GM04503 (cell line): ENCODE measurements around the gene PHKG1.
"Not testable (repeated sequence)": the region's sequence is repeated elsewhere in the genome, so short reads cannot be mapped to it uniquely, and the experiment has no call there.

Experiments
- DNase-seq: peaks from one replicate; pipeline ENCODE4 v3.0.0-alpha.2; 2012; ENCODE audit warnings: low read depth

Gene PHKG1

DNA sequence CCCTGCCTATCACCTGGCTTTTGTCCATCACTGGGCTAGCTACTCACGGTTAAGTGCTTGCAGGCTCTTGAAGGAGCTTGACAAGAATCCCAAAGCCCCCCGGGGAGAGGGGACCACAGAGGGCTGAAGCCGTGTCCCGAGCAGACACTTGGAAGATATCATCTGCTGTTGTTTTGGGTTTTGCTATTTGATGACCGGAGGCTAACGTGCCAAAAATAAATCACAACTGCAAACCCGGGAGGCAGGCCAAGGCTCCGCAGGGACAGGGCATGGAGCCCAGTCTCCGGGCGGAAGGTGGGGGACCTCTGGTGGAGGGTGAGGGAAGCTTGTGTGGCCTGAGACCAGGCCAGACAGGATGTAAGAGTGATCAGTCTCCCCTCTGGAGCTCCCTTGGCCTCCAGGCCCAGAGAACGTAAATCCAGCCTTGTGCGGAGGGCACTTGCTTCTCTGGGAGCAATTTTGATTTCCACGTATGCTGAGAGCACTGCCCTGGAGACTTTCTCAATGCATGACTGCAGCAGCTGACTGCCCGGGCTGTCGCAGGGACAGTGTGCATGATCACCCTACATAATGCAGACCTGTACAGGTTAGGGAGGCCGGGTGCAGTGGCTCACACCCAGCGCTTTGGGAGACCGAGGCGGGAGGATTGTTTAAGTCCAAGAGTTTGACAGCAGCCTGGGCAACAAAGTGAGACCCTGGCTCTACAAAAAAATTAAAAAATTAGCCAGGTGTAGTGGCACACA lies at the start of gene PHKG1:
Gene PHKG1 (minus strand): TSS at position 164 of the 743 bp plus-strand sequence. CDS start 4,011 bp downstream, outside the sequence.
- DNase-seq: peak; percentile 69

DNA sequence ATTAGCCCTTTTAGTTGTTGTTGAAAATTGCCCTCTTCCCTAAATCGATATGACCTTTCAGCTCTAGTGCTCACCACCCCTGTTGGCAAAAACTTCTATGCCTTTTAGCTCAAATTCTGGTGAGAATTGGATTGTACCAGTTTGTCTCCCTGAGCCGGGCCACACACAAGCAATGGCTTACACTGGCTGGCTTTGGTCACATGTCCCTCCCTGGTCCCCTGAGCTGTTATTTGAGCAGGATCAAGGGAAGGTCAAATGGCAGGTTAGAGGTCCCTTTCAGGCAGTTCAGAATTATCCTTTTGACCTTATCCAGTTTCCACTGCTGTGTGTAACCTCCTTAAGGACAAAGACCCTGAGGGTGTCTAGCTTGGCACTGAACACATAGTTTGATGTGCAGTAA lies 38.3 kb upstream of the PHKG1 start:
- not testable (repeated sequence) for DNase-seq

DNA sequence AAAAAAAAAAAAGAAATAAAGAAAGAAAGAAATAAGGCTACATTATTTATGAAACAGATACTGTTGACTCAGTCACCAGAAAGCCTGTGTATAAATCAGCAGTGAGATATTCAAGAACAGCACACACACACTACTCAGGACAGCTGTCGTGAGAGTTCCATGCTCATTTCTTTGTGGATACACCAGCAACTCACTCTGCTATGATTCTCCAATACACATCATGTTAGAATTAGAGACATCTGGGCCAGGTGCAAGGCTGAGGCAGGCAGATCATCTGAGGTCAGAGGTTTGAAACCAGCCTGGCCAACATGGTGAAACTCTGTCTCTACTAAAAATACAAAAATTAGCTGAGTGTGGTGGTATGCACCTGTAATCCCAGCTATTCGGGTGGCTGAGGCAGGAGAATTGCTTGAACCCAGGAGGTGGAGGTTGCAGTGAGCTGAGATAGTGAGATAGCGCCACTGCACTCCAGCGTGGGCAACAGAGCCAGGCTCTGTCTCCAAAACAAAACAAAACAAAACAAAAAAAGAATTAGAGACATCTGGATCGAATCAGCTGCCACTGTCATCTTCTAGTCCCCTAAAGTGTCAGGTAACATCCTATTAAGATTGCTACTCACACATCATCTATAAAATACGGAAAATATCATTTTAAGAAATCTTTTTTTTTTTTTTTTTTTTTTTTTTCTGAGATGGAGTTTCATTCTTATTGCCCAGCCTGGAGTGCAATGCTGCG lies 34.7 kb upstream of the PHKG1 start:
- DNase-seq: no peak

DNA sequence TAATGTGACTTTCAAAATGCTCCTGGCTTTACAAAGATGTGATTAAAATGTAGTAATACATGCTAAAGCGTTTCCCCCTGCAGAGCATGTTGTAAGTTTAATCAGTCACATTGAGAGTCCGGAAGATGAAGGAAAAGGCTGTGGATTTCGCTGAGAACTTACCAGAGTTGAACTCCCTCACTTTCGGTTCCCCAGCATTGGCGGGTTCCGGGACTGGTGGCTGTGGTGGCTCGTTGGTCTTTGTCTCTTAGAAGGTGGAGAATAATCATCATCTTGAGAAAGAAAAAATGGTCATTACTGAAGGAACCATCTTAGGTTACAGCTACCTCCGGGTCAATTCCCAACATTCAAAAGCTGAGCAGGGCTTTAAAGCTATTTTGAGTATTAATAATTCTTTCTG lies 33.1 kb upstream of the PHKG1 start:
- DNase-seq: no peak

DNA sequence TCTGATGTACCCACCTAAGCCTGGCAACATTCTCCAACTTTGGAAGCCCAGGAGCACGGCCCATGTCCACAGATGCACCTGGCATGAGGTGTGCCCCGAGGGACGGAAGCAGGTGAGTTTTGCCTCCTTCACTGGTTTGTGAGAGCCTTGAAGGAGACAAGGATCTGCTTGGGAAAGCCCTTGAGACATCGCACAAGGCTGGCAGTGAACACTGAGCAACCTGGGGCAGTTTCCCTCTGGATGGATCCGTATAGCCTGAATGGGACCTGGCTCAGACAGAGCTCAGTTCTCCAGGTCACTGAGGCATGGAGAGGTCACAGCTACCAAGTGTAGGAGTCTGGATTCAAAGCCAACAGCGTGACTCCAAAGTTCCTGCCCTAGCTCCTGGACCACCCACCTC lies 32.2 kb upstream of the PHKG1 start:
- DNase-seq: no peak

DNA sequence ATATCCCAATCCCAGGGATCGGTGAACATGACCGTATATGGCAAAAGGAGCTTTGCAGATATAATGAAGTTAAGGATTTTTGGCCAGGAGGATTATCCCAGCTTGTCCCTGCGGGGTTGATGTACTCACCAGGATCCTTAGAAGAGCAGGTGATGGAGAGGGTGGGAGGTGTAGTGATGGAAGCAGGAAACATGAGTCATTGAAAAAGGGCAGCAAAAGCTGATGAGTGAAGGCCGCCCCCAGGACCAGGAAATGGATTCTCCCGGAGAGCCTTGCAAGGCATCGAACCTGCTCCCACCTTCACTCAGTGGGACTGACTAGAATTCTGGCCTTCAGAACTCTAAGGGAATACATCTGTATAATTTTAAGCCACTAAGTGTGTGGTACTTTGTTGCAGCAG lies 28.7 kb upstream of the PHKG1 start:
- DNase-seq: no peak

DNA sequence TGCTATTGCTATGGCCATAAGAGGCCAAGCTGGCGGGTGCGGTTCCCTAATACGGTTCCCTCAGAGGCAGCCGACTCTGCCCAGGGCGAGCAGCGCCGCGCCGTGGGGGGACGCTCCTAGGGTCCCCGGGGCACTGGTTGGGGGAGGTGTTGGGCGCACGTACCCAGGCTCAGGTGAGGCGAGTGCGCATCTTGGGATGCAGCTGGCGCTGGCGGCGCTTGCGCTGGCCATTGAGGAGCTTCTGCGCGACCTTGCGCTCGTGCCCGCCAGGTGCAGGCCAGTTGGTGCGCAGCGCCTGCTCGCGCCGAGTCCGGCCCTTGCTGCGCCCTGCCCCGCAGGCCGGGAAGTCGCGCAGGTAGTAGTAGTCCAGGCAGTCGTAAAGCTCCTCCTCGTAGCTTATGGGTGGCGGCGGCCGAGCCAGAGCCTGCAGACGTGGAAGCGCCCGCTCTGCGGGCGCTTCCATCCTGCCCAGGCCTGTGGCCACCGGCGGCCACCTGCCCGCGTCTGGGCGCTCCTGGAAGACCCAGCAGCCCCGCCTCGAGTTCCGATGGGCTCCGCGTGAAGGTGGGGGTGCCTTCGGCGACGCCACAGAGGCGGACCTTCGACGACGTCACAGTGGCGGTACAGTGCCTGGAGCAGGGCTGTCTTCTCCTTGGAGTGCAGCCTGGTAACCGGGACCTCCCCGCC lies 23.2 kb upstream of the PHKG1 start, which contains the start of gene NUPR2:
Gene NUPR2 (minus strand): TSS at position 566 of the 687 bp plus-strand sequence. CDS start 103 bp downstream, at position 463.
- no peak for DNase-seq

DNA sequence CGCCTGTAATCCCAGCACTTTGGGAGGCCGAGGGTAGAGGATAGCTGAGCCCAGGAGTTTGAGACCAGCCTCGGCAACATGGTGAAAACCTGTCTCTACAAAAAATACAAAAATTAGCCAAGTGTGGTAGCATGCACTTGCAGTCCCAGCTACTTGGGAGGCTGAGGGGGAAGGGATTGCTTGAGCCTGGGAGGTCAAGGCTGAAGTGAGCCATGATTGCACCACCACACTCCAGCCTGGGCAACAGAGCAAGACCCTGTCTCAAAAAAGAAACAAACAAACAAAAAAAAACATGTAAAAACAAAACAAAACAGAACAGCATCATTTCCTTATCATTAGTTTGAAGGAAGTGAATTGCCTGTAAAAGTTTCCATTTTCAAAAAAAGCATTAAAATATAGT lies 19.5 kb upstream of the PHKG1 start:
- DNase-seq: not testable (repeated sequence)

DNA sequence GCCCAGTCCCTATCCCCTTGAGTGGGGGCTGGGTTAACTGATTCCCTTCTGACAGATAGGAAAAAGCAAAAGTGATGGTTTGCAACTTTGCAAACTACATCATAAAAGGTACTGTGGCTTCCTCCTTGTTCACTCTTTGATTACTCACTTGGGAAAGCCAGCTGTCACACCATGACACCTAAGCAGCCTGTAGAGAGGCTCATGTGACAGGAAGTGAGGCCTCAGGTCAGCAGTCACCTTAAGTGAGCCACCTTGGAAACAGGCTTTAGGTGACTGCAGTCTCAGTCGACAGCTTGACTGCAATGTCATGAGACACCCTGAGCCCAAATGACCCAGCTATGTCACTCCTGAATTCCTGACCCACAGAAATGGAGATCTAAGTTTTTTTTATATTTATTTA lies 17.9 kb upstream of the PHKG1 start:
- no peak for DNase-seq

DNA sequence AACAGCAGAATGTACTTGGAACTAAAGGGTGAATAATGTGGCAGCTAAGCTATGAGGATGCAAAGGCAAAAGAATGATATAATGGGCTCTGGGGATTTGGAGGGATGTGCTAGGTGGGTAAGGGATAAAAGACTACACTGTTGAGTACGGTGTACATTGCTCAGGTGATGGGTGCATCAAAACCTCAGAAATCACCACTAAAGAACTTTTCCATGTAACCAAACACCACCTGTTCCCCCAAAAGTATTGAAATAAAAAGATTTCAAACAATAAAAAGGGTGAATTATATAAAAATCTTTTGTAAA lies 15.2 kb upstream of the PHKG1 start:
- no peak for DNase-seq

DNA sequence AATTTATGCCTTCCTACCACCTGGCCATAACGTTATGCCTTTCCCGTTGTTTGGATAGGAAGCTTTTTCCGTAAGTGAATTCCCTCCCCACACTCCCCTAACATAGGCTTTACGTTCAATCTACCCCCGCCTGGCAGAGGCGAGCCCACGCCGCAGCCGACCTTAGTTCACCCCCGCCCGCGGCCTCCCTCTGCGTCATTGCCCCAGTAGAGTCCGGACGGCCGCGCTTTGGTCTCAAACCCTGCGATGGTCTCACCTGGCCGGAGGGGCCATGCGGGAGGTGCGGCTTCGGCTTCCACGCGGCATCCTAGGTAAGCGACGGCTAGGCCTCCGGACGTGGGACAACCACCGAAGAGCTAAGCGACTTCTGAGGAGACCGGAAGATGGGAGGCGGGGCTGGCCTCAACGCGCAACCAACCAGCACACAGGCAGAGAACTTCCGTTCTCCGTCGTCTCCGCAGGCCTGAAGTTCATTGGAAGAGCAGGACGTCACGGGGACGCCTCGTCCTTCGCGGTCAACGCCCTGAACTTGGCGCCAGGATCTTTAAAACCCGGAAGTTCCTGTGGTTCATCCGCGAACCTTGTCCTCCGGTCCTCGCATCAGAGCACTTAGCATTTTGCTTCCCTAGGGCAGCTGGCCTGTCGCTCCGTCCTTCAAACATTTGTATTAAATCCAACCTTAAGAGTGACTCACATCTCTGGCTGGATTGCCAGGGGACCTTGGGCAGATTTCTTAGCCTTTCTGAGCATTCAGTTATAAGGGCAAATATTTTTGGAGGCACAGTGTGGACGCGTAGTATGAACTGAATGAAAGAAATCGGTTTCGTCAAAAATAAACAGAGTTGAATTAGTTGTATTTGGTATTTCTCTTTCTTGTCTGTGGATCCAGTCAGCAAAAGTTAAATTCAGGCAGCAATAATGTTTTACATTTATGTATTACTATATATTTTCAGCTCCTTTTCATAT lies 13.6 kb upstream of the PHKG1 start, which contains the start of gene CHCHD2:
Gene CHCHD2 (minus strand): TSS at position 369 of the 966 bp plus-strand sequence. CDS start 63 bp downstream, at position 306.
- DNase-seq: peak; percentile 95

DNA sequence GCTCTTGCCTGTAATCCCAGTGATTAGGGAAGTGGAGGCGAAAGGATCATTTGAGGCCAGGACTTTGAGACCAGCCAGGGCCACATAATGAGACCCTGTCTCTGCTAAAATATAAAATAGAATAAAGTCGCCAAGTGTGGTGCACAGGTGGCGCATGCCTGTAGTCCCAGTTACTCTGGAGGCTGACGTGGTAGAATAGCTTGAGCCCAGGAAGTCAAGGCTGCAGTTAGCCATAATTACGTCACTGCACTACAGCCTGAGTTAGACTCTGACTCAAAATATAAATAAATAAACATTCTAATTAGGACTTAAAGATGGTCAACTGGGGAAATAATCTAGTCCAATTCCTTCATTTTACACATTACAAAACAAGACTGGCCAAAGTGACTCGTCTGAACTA lies 12.8 kb upstream of the PHKG1 start:
- no peak for DNase-seq

DNA sequence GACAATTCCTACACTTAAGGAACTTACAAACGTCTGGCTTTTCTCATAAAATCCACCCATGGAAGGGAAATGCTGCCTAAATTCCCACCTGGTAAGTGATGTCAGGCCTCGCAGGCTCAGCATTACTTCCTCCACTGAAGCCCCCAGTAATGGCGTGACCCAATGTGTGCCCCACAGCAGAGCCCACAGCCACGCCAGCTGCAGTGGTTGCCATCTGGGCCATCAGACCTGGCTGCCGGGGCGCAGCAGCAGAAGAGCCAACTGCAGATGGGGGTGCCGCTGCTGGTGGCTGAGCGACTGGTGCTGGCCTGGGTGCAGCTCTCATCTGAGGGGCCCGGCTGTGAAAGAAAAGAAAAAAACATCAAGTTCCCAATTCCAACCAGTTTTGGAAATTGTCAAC lies 11.4 kb upstream of the PHKG1 start:
- not testable (repeated sequence) for DNase-seq

DNA sequence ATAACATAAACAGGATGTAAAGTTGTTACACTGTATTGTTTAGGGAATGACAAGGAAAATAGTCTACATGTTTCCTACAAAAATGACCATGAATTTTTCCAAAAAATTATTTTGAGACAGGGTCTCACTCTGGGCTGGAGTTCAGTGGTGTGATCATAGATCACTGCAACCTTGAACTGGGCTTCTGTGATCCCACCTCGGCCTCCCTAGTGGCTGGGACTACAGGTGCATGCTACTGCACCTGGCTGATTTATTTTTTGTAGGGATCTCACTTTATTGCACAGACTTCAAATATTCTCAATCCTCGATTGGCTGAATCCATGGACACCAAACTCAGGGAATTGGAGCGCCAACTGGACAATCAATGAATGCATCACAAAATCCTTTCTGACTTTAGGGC lies 6.9 kb upstream of the PHKG1 start:
- DNase-seq: no peak

DNA sequence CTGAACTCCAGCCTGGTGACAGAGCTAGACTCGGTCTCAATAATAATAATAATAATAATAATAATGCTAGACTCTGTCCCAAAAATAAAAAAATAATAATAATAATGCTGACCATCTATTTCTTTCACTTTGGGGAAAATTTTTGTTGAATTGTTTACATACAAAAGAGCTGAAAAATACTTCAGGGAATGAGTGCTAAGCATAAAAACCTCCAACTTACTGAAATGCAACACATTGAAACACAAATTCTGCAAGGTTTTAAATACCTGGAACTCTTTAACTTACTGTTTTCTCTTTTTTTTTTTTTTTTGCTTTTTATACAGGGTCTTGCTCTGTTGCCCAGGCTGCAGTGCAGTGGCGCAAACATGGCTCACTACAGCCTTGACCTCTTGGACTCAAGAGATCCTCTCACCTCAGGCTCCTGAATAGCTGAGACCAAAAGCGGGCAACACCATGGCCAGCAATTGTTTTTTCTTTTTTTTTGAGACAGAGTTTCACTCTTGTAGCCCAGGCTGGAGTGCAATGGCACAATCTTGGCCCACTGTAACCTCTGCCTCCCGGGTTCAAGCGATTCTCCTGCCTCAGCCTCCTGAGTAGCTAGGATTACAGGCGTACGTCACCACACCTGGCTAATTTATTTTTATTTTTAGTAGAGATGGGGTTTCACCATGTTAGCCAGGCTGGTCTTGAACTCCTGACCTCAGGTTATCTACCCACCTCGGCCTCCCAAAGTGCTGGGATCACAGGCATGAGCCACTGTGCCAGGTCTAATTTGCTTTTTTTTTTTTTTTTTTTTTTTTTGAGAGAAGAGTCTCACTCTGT lies 5.6 kb upstream of the PHKG1 start:
- not testable (repeated sequence) for DNase-seq

DNA sequence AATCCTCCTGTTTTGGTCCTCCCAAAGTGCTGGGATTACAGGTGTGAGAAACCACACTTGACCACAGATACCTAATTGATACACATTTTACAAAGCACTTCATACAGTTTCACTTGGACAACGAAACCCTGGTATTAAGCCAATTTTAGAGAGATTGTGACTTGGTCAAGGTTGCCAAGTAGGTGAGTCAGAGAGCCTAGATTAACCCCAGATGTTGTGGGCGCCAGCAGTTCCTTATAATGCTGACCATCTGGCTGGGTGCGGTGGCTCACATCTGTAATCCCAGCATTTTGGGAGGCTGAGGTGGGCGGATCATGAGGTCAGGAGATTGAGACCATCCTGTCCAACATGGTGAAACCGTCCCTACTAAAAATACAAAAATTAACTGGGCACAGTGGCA lies 4.9 kb upstream of the PHKG1 start:
- DNase-seq: peak; percentile 73

DNA sequence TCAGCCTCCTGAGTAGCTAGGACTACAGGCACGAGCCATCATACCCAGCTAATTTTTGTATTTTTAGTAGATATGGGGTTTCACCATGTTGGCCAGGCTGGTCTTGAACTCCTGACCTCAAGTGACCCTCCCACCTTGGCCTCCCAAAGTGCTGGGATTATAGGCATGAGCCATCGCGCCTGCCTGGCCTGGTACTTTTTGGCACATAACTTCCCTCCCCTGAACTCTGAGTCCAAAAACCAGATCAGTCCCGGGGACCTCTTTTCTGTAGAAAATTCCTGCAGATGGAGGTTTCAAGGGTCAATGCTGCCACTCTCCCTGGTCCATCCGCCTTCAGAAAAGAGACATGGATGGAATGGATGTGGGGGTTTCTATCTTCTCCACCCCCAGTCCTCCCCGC lies 364 bp downstream of the PHKG1 start:
- DNase-seq: not testable (repeated sequence)

DNA sequence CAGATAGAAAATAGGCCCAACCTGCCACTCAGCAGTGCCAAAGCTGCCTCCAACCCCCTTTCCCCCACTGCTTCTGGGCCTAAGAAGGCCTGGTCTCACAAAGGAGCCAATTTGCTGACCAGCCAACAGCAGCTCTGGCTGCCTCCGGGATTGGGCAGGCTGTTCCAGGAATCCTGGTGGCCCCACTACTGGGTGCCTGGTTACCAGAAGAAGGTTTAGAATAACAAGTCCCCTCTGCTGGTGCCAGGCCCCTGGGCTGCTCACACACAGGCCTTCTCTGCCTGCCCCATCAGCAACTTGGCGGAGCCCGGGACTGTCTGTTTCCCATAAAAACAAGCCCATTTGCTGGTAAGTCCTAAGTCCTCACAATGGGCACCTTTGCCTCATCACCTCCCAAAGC lies 1.2 kb downstream of the PHKG1 start:
- DNase-seq: no peak

DNA sequence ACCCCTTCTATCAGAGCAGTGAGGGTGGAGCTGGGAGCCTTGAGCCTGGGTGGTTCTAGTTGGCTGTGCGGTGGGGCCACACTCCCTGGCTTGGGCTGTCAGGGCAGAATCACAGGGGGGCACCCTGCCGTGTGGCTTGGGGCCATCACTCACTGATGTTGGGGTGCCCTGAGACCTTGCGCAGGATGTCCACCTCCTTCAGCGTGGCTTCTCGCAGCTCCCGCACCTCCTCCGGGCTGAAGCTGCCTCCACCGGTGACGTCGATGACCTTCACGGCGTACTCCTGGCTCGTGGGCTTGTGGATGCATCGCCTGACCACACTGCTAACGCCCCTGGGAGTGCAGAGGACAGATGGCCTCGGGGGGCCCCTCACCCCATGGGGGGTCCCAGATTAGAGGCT lies 5.3 kb downstream of the PHKG1 start:
- DNase-seq: no peak

DNA sequence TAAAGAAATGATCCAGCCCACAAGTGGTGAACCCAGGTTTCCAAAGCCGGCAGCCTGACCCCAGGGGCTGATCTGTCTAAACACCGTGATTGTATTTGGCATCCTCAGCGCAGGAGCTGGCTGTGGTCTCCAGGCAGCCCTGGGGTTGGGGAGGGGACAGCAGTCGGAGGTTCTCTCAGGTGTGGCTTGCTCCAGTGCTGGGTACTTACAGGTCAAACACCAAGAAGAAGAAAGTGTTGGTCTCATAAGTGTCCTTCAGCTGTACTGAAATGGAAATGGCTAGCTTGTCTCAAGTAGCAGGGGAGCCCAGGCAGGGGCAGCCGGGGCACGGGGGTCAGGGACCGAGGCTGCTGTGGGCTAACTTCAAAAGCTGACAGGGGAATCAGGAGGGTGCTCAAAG lies 6.0 kb downstream of the PHKG1 start:
- DNase-seq: no peak
